Right kidney (tissue), 1 donor: ENCODE results near the gene HECW1.
"Not testable (repeated sequence)": the region's sequence is repeated elsewhere in the genome, so short reads cannot be mapped to it uniquely, and the experiment has no call there.

Experiments
- DNase-seq: peaks from one replicate; pipeline ENCODE4 v3.0.0-alpha.2; 2016

The HECW1 gene

DNA sequence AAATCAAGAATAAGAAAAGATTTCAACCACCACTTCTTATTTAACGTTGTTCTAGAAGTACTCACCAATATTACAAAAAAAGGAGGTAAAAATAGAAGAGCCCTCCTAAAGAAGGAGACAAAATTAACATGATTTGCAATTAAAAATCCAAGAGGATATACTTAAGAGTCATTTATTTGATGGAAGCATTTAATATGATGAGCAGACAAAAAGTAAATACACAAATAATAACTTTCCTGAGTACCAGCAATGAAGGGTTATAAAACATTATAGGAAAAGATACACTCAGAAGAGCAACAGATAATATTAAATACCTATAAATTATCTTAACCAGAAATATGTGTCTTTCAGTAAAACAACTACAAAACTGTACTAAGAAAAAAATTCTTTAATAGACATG is 363.5 kb downstream of the HECW1 start:
- DNase-seq, result no peak

DNA sequence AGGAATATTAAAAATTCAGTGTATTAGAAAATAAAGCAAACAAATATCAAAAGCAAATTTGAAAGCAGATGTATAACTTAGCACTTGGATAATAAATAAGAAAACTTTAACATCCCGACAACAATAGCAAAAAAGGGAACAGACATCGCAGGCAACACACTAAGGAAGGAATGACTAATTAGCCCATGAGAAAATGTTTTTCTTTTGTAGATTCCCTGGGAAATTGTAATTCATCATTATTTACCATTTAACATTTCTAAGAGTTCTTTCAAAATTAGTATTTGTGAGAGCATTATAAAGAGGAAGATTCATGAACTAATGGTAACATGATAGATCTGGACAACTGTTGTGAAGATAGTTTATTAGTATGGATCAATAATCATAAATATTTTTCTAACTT is 364.4 kb downstream of the HECW1 start:
- no peak for DNase-seq

DNA sequence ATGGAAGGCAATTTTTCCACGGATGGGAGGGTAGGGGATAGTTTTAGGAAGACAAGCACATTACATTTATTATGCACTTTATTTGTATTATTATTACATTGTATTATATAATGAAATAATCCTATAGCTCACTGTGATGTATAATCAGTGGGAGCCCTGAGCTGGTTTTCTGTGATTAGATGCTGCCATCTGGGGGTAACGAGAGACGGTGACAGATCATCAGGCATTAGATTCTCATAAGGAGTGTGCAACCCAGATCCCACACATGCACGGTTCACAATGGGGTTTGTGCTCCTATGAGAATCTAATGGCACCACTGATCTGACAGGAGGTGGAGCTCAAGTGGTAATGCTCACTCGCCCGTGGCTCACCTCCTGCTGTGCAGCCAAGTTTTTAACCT is 366.6 kb downstream of the HECW1 start:
- no peak for DNase-seq

DNA sequence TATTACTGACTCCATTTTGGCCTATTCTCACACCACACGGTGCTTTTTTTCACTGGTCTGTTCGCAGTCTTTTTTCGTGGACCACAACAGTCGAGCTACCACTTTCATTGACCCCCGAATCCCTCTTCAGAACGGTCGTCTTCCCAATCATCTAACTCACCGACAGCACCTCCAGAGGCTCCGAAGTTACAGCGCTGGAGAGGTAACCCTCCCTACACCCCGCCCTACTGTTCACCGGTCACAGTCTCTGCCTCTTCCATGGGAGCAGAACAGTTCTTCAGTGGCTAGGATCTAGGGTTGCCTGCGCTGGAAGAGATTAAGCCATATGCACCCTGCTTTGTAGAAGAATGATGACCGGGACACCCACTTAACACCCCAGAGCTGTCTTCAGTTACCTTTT is 367.1 kb downstream of the HECW1 start:
- DNase-seq, result no peak

DNA sequence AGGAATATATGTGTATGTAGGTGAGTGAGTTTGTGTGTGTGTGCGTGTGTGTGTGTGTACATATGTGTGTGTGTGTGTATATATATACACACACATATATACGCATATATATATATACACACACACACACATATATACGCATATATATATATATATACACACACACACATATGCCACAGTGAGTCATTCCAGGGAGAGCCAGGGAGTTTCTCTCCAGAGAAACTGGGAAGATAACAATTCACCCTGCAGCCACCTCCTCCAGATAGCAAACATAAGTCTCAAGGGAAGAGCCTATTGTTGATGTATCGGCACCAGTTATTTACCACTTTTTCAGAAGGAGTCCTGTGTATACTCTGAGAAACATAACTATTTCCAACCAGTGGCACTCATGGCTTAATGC is 368.1 kb downstream of the HECW1 start:
- DNase-seq, result no peak

DNA sequence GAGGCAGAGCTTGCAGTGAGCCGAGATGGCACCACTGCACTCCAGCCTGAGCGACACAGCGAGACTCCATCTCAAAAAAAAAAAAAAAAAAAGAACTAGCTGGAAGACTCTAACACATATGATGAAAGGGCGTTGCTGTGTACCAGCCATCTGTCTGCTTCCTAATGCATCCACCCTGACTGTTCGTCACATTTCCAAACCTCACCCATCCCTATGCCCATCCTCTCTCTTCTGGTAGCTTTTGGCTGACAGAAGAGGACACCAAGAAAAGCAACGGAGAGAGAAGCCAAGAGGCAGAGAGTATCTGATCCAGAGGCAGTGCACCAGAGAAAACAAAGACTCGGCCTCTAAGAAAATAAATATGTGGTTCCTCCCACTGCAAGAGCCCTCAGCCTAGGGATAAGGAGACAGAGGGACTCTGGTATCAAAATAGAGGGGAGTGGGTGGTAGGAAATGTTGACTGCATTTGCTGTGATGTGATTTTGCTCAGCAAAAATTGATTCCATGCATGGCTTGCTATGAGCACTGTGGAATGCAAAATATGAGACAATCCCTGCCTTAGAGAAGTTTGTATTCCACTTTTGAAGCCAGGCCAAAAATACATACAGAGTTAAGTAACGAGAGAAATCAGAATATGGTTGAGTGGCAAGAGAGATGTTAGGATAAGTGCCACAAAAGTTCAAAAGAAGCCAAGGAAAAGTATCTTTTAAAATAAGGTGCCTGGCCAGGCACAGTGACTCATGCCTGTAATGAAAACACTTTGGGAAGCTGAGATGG is 369.6 kb downstream of the HECW1 start:
- DNase-seq, result no peak

DNA sequence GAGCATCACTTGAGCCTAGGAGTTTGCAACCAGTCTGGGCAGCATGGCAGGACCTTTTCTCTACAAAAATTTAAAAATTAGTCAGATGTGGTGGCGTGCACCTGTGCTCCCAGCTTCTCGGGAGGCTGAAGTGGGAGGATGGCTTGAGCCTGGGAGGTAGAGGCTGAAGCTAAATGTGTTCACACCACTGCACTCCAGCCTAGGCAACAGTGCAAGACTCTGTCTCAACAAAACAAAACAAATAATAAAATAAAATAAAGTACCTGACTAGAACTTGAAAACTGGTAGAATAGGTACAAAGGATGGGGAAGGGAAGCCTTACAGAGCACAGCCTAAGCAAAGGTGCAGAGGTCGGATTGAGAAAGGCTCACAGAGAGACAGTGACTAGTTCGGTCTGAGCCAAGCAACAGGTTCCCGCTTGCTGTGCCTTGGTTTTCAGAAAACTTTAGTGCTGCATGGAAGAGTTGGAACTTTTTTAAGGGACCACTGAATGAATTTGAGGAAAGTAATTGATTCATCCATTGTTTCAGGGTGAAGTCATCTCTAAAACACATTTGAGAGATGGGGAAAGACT is 370.3 kb downstream of the HECW1 start:
- no peak for DNase-seq

DNA sequence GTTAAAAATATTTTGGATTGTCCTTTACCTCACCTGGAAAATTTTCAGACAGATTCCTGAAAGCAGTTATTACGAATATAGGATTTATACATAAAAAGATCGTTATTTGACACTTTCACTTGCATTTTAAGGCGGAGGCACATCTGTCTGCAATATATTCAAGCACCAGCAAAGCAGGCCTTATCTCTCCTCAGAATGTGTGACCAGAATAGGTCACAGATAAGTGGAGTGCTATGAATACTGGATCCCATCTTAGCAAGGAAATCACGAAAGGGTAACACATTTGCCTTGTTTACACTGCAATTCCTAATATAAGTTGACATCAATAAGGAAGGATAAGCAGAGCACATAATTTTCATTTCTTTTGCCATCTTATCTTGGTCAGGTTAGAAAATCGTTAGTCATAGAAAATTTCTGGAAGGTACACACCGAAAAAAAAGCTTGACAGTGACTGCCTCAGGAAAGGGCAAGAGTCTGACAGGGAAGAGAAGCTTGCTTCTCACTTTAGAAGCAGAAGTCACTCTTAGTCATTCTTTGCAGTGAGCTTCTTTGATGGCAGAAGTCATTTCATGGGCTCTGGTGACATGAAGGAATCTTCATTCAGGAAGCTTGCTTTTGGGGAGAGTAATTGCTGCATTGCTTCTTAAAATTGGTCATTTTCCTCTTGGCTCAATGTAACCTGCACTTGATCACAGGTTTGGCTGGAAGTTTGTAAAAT is 372.4 kb downstream of the HECW1 start:
- DNase-seq, result no peak

DNA sequence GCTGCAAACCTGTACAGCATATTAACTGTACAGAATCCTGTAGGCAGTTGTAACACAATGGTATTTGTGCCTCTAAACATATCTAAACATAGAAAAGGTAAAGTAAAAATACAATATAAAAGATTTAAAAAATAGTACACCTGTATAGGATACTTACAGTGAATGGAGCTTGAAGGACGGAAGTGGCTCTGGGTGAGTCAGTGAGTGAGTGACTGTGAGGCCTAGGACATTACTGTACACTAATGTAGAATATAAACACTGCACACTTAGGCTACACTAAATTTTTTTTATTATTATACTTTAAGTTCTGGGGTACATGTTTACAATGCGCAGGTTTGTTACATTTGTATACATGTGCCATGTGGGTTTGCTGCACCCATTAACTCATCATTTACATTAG is 373.1 kb downstream of the HECW1 start:
- no peak for DNase-seq

DNA sequence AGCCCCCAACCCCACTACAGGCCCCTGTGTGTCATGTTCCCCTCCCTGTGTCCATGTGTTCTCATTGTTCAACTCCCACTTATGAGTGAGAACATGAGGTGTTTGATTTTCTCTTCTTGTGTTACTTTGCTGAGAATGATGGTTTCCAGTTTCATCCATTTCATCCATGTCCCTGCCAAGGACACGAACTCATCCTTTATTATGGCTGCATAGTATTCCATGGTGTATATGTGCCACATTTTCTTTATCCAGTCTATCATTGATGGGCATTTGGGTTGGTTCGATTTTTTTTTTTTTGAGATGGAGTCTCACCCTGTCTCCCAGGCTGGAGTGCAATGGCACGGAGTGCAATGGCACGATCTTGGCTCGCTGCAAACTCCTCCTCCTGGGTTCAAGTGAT is 373.6 kb downstream of the HECW1 start:
- DNase-seq, result not testable (repeated sequence)

DNA sequence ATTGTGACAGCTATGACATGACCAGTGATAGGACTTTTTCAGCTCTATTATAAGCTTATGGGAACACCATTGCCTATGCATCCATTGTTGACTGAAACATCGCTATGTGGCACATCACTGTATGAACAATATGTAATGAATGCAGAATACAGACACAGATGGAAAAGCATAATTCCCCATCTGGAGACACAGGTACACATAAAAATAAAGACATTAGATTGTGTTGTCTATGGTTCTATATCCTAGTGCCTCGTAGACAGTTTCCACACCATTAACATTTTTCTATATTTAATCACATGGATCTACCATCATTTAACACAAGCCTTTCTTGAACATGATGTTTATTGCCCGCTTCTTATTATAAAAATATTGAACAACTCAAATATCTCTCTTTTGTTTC is 374.2 kb downstream of the HECW1 start:
- DNase-seq, result no peak

DNA sequence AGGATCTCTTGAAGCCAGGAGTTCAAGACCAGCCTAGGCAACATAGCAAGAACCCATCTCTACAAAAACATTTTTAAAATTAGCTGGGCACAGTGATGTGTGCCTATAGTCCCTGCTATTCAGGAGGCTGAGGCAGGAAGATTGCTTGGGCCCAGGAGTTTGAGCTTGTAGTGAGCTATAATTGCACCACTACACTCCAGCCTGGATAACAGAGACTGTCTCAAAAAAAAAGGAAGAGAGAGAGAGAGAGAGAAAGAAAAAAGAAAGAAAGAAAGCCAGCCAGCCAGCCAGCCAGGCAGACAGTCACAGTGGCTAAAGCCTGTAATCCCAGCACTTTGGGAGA is 375.3 kb downstream of the HECW1 start:
- DNase-seq, result no peak

DNA sequence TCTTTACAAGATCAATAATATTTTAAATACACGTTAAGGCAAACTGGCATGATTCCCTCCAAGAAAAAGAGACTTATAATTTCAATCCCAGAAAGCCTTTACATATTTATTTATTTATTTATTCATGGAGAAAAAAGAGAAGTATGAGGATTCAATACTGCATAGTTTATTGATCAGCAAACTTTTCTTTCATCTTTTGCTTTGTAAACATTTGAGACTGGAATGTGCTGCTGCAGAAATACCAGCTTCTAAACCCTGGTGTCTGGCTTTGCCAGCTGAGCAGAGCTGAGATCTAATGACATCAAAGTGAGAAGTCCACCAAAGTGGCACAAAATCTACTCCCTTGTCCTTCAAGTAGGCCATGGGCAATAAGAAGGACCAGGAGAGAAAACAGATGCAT is 376.8 kb downstream of the HECW1 start:
- no peak for DNase-seq

DNA sequence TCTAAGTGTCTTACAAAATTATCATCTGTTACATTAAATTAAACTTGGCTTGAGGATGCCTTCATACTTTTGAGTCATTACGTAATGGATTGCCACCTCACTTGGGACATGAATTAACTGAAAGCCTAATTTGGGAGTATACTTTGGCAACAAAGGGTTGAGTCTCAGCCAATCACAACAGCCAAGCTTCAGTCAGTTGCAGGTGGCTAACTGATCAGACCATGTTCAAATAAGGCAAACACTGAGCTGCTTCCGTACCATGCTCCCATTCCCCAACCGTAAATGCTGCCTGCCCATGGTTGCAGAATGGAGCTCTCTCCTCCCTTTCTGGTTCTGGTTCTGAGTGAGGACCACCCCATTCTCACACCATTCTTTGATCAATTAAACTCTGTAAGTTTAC is 377.6 kb downstream of the HECW1 start:
- DNase-seq, result no peak

DNA sequence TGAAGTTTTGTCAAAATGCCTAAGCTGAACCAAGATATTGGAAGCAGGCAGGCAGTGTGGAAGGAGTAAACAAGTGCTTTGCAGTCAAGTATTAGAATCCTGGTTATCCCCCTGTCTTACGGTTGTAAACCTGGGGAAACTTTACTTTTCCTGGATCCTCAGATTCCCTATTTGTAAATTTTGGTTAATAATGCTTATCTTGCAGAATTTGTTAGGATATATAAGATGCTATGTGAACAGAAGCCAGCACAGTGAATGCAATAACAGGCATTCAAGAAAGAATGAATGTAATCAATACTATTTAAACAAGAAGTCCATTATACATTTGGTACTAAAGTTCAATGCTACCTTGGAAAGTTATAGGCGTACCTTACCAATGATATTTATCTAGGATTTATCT is 378.7 kb downstream of the HECW1 start:
- DNase-seq, result no peak

DNA sequence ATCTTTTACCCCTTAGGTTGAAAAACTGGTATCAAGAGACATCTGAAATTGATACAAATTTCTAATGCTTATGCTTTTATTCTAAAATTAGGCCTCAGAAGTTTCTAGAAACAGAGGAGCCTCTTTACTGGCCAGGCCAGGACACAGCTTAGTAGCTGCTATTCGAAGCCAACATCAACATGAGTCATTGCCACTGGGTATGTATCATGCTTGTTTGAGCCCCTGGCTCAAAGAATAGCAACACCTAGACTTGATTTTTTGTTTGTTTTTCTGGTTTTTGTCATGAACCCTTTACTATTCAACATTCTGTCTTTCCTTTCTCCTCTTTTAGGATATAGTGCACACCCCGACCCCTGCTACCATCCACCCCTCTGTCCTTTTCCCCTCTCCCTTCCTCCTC is 379.5 kb downstream of the HECW1 start:
- DNase-seq, result no peak

DNA sequence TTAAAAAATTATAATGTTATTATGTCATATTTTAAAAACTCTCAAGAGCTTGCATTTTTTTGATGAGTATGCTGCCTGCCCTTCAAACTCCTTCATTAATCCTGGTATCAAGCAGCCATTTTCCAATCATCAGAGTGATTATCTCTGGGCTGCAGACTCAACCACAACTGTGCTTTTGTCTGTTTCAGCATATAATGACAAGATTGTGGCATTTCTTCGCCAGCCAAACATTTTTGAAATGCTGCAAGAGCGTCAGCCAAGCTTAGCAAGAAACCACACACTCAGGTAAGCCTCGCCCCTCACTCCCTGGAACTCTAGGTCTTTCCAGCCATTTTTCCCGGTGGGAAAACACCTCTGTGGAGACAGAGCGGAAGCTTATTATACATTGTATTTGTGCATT is 380.4 kb downstream of the HECW1 start:
- no peak for DNase-seq

DNA sequence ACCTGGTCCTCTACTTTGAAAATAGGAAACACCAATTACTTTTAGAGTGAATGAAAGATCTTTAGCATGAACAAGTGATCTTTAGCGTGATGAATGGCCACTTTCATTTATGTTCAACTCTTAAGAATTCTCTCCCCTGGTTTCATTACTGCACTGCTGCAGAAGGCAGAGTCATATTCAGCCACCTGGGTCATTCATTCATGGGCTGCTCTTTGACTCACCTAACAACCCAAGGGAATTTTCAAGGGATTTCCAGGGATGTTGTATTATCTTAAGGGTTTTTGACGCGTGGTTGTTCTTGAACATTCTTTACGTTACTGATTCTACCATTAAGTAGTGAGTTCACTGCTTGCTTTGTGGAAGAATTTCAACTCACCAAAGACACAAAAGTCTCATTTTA is 383.1 kb downstream of the HECW1 start:
- no peak for DNase-seq

DNA sequence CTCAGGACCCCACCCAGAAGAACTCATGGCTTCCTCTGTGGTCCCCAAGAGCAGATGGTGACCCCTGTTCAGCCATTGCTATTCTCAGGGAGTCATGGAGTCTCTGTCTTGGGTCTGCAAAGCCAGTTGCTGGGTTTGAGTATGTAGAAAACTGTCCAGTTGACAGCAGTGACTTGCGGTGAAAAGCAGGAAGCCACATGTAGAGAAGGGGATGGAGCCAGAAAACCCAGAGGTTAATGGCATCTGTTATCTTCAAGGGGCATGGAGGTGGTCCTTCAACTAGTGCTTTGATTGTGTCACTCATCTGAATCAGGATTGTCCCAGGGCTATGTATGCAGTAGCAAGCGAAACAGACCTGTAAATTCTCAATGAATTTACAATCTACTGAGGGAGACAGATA is 384.1 kb downstream of the HECW1 start:
- DNase-seq, result no peak

DNA sequence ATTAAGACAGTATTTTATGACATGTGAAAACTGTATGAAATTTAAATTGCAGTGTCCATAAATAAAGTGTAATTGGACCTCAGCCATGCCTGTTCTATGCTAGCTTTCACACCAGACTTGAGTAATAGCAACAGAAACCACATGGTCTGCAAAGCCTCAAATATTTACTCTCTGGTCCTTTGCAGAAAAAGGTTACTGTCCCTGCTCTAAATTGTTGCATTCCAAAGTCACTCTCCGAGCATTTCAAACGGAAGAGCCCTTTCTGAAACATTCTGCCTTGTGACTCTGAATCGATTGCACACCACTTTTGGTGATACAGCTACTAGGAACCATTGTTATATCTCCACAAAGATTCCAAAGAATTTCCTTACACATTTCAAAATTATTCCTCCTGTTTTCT is 389.4 kb downstream of the HECW1 start:
- DNase-seq, result no peak

DNA sequence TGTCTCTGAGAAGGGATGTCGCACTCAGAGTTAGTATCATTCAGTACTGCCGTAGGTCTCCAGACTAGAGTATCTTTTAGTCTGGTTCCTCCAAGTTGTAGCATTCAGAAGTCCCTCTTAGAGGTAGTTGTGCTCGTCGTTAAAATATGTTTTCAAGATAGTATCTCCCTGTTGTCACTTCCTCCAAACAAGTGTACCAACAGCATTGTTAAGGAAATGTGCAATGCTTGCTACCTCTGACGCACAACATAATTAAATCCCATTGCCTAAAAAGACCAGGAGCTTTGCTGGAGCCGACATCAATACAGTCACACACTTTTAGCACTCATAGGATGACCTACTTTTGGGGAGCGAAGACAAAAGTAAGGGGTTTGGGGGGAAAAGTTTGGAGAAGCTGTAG is 390.5 kb downstream of the HECW1 start:
- no peak for DNase-seq

DNA sequence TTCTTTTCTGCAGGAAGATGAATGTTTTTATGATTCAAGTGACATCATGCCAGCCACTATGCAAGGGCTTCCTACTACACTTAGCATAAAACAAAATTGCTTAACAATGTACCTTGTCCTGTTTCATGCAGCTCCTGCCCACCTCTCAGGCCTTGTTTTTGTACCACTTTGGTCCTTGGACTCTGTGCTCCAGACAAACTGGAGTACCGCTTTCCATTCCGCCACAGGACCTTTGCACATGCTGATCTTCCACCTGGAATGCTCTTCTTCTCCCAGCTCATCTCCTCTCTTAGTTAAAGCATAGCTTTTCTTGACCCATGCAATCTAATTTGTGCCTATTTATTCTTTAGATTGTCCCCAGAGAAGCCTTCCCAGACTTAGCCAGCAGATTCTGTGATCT is 393.0 kb downstream of the HECW1 start:
- DNase-seq, result no peak

DNA sequence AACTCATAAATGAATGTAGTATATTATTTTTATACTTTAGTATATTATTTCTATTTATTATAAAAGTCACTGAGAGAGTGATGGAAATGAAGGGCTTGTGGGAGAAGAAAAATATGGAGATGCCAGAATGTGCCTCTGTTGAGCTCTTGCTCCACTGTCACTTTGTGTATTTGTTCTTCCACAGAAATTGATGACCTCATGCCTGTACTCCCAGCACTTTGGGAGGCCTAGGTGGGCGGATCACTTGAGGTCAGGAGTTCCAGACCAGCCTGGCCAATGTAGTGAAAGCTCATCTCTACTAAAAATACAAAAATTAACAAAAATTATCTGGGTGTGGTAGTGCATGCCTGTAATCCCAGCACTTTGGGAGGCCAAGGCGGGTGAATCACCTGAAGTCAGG is 394.0 kb downstream of the HECW1 start:
- no peak for DNase-seq

DNA sequence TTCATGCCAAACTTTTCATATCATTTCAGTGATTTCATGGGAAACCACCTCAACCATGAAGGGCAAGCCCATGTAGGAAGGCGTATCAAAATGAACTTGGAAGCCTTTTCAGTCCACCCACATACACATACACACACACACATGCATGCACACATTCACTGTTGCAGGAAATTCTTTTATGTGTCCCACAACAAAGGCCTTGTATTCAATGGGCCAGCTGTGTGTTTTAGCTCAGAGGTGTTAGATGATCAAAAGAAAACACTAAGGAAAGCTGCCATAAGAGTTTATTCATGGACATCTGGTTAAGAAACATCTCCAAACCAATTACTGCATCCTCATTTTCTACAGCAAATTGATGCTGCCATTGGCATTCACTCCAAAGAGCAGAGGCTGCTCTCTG is 396.0 kb downstream of the HECW1 start:
- no peak for DNase-seq
